Activated CD8-positive, alpha-beta memory T cell treated with anti-CD3 and anti-CD28 coated beads for 36 hours (primary cell): ENCODE results near the gene OR9A2. TPM values are rescaled to one million over a fixed set of nuclear protein-coding genes. Genes with fewer than 3 reads are reported as not detected.
"Not testable (repeated sequence)": the region's sequence is repeated elsewhere in the genome, so short reads cannot be mapped to it uniquely, and the experiment has no call there.

Experiments used
- CTCF ChIA-PET: fragments of 350-600 bp; sonication (Branson Sonifier 250); formaldehyde crosslinking; loops from one replicate; lab custom pipeline; 2021; ENCODE audit warnings: antibody characterized with exemption; lab: Charles Lee
- POLR2A ChIA-PET: fragments of 350-600 bp; sonication (Branson Sonifier 250); formaldehyde crosslinking; loops from one replicate; lab custom pipeline; 2021; ENCODE audit warnings: antibody characterized with exemption; lab: Charles Lee
- total RNA-seq, 2 experiments: library from RNA; stranded (reverse); gene quantifications; one replicate each; pipeline ENCODE4 v1.2.3, GENCODE V29; 2021

OR9A2 gene
- total RNA-seq, 2 experiments from 2014 or later, result not detected

- POLR2A ChIA-PET, result no interaction called here
These were observed 28.0 kb downstream of the OR9A2 start for GRCh38 chr7:142998966-142999365.

GRCh38 chr7:142997456-142997989, 29.4 kb downstream of the OR9A2 start:
- ChIA-PET POLR2A (no interaction called here), CTCF (no interaction called here)

More at GRCh38 chr7:142998966-142999365, 28.0 kb downstream of the OR9A2 start:
- CTCF ChIA-PET, result interaction anchor here (1.7 kb wide), 1 partner anchor 9 kb away, joined by 4 read pairs; no protein-coding TSS in a partner anchor

DNA sequence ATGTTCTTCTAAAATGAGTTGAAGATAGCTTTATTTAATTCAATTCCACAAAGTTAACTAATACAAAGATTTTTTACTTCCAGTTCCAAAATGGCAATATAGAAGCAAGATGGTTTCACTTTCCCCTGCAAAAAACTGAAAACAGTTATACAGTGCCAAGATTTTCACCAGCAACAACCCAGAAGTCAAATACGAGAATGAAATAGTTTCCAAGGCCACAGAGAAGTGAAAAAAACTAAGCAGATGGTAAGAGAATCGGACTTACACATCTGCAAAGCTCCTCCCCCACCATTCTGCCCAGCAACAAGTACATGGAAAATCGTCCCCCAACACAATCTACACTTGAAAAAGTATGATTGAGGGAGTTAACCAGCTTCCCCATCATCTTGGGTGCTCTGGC, 34.5 kb downstream of the OR9A2 start:
- CTCF ChIA-PET, result interaction anchor here (1.4 to 1.6 kb wide), 2 partner anchors 10 to 16 kb away, joined by 3 to 7 read pairs; no protein-coding TSS in a partner anchor
- POLR2A ChIA-PET, result no interaction called here

GRCh38 chr7:142984297-142984696, 42.6 kb downstream of the OR9A2 start:
- CTCF ChIA-PET, result no interaction called here
- POLR2A ChIA-PET, result no interaction called here

GRCh38 chr7:142983825-142984224, 43.1 kb downstream of the OR9A2 start:
- ChIA-PET POLR2A (no interaction called here), CTCF (no interaction called here)

- CTCF ChIA-PET, result interaction anchor here (1.0 to 1.5 kb wide), 2 partner anchors 11 to 25 kb away, joined by 3 to 4 read pairs; no protein-coding TSS in a partner anchor
- POLR2A ChIA-PET, result not testable (repeated sequence)
These were observed 48.5 kb downstream of the OR9A2 start for GRCh38 chr7:142978402-142978801.

Other genes starting within 250 kb of the OR9A2 start
- 1 to 10 TPM; 5.4 to 5.6 TPM for gene EPHB6, start 172.1 kb downstream of the OR9A2 start, total RNA-seq
- not detected for gene TRPV6, start 141.4 kb downstream of the OR9A2 start, total RNA-seq
- gene TRPV5, start 93.4 kb downstream of the OR9A2 start, total RNA-seq, result not detected
- not detected for gene LLCFC1, start 87.6 kb downstream of the OR9A2 start, total RNA-seq
- under 1 TPM; 0.10 to 0.25 TPM for gene KEL, start 64.8 kb downstream of the OR9A2 start, total RNA-seq
- not detected for gene OR6V1, start 25.2 kb upstream of the OR9A2 start, total RNA-seq
- not detected for gene PIP, start 104.9 kb upstream of the OR9A2 start, total RNA-seq
- gene TAS2R39, start 156.3 kb upstream of the OR9A2 start, total RNA-seq, result not detected
- gene TAS2R40, start 194.9 kb upstream of the OR9A2 start, total RNA-seq, result not detected
- gene GSTK1, start 236.3 kb upstream of the OR9A2 start, total RNA-seq, result 100 to 1,000 TPM; 131 to 132 TPM